Fibroblast of skin of left biceps (primary cell): ENCODE data around the gene SMC6.

Source experiments
- DNase-seq, 2 experiments: peaks; one replicate each; pipeline ENCODE4 v3.0.0-alpha.2; 2013; ENCODE audit warnings: low read depth in 2 of 2

The SMC6 gene

DNA sequence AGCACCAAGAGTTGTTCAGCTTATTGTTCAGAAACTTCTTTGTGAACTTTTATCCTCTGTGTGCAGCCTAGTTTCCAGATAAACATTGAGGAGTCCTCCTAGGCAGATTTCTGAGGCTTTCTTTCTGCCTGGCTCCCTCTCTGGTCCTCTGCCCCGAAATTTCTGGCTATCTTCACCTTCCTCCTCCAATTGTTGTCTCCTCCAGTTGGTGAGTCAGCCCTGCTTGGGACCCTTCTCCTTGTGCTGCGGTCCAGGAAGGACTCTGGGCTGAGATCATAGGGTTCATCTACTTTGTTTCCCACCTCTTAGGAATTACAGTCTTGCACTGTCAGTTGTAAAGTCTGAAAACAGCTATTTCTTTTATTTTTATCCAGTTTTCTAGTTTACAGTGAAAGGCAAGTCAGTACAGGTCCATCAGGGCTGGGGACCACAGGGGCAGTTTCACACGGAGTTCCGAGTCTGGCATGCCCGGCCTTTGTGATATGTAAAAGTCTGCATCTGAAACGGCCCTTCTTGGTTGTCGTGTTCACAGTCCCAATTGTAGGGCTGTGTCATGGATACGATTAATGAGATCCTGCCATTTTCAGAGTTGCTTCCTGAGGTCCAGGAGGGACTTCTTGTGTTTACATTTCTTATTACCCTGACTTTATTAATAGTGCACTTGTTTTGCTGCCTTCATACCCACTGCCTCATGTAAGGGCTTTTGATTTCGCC lies 100.8 kb downstream of the SMC6 start:
- no peak for DNase-seq

DNA sequence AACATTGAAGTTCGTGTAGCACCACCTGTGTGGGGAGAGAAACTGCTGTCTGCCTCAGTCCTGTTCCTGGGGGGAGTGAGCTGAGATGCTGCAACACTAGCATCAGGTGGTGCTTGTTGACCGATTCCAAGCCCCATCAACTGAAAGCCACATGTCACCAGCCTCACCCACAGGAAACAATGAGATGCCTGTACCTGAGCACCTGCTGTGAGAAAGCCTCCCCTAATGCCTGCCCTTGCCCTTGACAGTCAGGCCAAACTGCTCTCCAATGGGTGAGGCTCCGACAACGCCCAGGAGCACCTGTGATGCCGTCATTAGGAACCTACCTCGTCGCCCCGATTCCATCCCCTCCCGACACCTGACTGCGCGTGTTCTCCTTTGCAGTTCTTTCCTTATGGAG lies 104.6 kb downstream of the SMC6 start:
- no peak for DNase-seq

DNA sequence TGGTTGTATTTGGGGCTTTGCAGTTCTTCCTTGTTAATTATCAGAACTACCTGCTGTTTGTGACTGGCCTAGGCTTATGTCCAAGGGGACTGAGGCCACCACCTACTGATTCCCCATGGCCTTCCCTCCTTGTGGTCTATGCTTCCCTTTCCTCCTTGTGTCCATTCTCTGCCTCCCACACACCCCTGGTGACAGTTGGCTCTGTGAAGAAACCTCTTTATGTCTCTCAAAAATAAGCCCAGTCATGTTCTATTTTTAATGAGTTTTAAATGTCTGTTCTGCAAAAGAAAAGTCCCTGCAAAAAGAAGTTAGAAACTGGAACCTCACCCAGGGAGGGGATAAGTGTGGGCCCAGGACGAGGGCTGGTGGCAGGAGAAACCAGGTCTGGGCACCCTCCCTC lies 105.0 kb downstream of the SMC6 start:
- DNase-seq = no peak

DNA sequence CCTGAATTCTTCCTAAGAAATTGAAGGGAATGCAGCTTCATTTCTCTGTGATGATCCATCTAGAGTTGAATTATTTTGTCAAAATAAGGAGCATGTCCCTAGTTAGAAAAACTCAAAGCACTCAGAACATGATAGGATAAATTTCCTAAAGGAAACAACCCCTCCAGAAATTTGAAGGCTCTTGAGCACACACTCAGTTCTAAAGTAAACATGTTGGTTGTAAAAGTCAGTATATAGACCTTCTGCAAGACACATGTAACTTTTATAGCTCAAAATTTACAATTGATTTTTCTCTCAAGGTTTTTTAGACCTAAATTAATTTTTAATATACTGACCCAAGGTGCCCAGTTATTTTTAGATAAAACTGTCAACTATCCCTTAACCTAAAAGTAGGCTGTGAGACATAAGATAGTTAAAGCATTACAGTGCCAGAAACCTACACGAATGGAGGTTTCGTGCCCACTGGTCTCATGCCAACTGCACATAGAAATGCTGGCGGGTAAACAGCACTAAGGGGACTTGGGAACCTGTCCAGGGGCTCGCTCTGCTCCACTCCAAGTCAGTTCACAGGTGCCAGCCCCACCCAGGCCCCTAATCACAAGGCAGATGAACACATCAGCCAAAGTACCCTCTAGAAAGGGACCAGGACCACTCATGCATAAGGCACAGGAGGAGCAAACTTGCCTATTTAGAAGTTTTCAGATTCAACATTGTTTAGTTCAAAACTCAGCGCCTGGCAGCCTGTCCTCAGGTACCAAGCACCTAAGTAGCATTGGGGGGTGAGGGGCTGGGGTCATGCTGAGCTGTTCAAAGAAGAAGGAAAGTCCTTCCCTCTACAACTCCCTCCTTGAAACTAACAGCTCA lies 106.5 kb downstream of the SMC6 start:
- no peak for DNase-seq

DNA sequence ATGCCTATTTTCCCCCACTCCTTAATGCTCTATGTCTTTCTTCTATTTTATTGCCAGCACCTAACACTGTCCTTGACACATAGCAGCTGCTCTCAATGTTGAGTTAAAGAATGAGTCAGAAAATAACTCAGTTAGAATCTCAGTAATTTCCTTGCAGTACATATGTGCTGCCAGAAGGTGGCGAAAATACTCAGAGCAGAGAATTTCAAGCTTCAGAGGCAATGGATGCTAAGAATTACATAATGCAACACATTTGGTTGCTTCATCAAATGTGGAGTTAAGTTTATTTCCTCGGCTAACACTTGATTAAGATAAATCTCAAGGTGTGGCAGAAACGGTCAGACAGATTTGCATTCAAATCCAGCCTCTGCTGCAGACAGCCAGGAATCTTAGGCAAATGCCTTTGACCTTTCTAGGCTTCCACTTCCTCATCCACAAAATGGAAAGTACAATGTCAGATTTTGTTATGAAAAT lies 107.5 kb downstream of the SMC6 start:
- DNase-seq = peak; percentile 64 to 67

DNA sequence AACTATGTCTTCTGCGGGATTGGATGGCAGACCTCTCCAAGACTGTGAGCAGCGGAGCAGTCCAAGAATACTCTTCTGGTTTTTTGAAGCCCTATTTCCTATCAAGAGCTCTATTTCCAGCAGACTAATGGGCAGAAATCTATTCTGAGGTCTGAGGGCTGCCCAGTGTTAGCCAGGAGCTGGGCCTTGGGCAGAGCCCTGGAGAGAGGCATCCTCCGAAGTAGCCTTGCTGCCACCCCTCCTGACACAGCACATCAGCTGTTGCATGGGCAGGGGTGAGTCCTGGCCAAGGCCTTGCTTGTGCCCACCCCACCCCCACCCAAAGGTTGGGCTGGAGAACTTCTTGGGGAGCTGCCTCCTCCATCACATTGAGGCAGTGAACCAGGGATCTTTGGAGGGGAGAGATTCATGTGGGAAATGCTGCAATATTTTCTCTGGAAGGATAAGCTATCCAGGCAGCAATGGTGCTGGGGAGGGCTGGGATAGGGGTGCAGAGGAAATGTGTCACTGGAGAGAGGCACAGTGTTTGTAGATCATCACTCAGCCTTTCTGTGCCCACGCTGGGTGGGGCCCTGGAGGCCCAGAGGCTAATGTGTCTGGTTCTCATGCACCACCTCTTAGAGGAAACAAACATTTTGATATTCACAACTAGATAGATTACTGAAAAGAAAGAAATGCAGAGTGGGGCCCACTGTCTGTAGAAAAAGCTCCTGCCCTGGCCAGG lies 108.5 kb downstream of the SMC6 start:
- no peak for DNase-seq

DNA sequence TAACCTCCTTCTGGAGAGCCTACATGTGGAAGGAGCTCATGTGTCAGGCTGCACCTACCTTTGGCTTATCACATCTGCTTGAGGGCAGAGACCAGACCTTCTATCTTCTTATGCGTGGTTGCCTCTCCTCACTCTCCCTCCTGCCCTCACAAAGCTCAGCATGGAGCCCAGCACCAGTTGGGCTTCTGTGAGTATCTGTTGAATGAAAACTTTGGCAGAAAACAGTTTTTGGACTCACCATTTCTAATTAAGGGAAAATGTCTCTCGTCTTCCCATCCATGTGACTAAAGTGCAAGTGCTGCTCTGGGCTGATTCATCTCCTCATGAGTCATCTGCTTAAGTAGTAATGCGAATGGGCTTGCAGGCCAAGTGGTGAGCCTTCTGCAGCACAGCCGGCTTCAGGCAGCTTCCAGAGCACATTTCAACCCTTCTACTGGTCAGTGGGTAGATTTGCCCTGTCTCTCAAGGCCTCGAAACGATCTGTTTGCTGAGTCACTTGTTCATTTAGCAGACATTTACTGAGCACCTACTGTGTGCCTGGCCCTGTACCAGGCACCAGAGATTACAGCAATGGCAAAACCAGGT lies 110.5 kb downstream of the SMC6 start:
- peak; percentile 68 to 78 for DNase-seq

DNA sequence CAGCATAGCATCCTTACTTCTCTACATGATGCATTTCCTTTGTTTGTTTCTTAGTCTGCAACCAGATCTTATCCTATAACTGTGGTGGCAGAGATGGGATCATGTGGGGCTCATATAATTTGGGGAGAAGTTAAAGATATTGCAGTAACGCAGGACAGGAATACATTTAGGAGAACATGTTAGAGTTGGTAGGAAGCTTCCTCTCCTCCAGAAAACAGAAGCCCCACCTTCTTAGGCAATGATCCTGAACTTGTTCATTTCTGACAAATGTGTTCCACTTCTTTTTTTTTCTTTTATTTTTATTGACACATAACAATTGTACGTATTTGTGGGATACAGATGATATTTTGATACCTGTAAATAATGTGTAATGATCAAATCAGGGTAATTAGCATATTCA lies 113.2 kb downstream of the SMC6 start:
- DNase-seq = no peak

DNA sequence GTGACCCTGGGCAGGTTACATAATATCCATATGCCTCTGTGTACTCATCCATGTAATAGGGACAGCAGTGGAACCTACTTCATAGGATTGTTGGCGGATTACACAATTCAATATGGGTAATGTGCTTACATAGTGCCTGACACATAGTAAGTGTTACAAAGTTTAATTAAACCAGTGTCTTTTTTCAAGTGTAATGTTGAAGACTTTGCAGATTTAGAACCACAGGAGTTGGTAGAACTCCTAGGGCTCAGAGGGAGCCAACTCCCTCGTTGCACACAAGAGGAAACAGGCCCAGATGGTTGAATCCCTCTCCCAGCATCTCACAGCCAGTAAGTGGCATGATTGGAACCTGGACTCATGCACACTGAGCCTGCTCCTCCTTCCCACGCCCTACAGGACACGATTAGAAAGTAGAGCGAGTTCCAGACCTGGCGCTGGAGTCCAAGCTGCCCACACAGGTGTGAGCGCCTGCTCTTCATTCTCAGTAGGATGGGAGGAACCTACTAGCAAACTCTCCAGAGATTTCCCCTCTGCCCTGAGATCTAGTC lies 115.3 kb downstream of the SMC6 start:
- no peak for DNase-seq

DNA sequence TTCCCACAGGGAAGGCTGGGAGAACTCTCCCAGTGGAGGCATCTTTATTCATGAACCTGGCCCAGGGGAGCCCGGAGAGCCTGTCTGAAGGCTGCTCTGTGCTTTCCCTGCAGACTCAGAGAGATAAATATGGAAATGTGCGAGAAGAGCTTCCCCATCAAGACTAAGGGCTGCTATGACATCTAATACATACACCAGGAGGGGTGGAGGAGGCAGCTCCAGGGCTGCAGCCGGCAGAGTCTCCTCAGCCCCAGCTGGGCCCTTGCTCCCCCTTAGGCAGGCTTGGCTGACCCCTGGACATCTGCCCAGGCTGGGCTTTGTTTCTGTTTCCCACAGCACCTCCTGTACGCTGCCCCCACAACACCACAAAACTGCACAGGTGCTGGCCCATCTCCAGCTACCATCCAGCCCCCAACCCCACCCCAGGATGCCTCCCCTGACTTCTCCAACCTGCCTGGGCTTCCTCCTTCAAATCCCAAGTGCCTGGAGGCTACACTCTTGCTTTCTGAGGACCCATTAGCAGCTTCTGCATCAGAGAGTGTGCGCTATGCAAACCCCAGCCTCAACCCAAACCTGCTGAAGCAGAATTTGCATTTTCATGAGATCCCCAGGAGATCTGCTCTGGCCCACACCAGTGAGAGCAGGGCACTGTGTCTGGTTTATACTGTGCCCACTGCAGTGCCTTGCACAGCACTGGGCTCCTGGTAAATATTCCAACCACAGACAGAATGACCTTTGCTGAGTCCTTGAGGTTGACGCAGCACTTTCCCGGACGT lies 116.3 kb downstream of the SMC6 start:
- no peak for DNase-seq

DNA sequence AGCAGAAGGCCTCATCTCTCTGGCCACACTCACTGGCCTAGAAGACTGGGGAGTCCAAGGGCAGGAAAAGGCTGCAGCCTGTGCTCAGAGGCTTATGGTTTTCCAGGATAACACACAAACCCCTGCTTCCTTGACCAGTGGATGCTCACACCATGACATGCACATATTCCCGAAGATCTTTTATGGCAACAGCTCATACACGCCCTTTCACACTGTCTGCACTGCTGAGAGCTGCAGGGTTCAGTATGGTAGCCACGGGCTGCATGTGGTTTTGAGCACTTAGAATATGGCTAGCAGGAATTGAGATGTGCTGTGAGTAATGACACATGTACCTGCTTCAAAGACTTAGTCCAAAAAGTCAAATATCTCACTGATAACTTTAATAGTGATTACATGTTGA lies 117.4 kb downstream of the SMC6 start:
- DNase-seq = no peak

DNA sequence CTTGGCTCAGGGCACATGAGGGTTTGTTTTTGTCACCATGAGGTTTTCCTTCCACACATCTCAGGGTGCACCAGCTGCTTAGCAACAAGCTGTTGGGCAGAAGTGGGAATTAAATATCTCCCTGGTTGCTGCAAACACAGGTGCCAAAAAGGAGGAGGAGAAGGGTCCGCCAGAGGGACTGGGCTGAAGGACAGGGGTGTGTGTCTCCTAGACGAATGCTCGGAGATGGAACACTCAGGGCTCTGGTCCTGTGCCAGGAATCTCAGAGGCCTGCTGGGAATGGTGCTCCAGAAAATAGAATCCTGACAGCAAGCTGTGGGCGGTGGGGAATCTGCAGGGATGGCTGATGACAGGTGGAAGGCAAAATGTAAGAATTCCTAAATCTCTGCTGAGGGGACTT lies 118.6 kb downstream of the SMC6 start:
- DNase-seq = no peak

DNA sequence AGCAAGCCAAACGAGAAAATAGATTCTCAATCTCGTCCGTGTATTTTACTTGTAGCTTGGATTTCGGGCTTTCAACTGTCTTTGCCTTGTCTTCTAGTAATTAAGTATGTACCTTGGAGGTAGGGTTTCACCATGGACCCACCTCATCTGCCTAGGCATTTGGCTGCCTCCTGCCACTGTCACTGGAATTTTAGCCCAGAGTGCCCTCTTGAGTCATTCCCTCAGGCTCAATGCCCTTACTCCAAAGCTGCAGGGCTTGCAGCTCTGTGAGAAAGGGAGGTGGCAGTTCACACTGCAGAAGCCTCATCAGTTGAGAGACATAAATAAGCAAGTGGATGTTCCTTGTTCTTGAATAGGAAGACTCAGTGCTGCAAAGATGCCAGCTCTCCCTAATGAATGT lies 123.5 kb downstream of the SMC6 start:
- DNase-seq = no peak

DNA sequence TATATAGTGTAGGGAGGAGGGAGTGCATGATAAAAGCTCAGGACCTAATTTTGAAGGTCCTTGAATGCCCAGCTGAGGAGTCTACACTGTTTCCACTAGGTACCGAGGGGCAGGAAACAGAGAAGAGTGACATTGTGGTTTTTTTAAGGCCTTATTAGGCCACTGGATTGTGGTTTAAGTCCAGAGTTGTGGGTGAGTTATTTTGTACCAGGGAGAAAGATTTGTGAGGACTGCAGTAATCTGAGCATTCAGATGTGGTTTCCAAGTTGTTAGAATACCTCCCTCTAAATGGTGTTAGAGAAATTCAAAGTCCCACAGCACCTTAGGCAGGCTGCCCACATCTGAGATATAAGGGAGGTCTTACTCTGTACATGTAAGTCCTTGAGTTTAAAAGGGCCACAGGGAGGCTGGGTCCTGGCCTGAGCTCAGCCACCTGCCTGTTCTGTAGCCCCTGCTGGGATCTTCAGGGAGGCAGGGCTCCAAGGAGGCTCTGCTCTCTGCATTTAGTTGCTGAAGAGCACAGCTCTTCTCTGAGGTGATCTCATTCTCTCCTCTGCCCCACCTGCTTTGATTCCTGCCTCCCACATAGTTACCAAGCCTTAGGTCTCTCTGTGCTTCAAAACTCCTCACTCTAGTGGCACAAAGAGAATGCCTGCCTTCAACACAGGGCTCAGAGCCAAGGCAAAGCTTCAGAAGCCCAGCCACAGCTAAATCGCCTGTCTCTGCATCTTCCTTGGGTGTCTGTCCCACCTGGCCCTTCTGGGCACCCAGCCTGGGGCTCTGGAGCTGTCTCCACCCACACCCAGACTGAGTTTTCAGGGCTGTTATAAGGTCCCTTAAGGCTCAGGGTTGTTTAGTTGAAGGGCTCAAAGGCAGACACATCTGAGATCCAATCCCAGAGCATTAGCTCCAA lies 125.0 kb downstream of the SMC6 start:
- no peak for DNase-seq

DNA sequence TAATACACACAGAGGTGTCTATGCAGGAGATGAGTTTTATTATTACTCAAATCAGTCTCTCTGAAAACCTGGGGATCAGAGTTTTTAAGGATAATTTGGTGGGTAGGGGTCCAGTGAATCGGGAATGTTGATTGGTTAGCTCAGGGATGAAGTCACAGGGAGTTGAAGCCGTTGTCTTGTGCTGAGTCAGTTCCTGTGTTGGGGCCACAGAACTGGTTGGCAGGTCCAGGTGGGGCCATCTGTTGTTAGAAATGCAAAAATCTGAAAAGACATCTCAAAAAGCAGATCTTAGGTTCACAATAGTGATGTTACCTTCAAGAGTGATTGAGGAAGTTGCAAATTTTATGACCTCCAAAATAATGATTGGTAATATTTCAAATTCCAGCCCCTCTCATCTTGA lies 126.2 kb downstream of the SMC6 start:
- no peak for DNase-seq

DNA sequence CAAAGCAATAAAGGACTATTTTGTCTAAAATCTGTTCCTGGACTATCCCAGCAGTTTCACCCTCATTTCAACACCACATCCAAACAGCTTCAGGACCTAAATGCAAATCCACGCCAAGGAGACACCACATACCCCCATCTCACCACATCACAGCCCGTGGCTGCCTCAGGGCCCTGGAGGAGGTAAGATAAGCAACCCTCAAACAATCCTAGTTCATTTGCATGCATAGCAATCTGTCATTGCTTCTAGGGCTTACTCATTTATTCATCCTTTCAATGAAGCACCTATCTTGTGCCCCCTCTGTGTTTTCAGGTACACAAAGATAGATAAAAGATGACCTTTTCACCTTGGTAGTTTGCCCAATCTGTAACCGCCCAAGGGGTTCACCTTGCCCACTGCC lies 126.6 kb downstream of the SMC6 start:
- no peak for DNase-seq

DNA sequence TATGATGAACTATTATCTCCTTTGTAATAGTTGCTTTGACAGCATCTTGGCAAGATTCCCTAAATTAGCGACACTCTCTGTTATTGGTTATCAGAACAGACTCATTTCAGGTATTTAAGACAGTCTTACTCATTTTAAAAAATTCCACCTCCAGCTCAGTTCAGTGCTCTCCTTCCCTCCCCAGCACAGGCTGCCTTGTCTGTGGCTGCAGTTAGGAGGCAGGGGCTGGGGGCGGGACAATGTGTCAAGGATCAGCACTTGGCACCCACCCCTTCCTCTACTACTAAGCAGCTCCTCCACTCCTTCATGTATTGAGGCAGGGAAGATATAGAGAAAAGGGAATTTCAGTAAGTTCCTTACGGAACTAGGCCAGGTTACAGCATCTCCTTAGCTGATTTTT lies 128.2 kb downstream of the SMC6 start:
- DNase-seq = no peak

DNA sequence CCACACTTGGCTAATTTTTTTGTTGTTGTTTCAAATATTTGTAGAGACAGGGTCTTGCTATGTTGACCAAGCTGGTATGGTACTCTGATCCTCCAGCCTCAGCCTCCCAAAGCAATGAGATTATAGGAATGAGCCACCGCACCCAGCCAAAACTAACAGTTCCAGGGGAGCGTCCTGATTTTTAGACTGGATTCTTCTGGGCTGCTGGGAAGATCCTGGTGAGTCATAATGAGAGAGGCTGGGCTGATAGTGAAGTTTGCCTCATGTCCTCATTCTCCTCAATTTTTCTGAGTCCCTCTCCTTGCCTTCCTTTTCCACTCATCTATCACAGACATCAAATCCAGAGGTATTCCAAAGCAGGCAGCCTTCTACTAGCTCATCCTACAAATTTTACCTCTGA lies 131.8 kb downstream of the SMC6 start:
- DNase-seq = peak in 1 of 2 experiments; percentile 20

DNA sequence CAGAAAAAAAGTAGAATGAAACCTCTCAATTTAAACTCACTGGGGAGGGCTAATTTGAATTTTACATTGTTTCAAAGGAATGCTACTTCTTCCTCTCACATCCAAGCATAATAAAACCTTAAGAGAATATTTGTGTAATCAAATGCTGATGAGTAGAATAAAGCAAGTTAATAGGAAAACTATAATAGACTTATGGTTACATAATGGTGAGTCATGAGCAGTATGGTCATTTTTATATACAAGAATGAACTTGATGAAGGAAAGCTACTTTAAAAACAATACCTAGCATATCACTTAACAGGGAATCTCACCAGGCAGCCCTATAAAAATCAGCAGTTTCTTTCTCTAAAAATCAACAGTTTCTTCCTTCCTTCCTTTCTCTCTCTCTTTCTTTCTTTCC lies 132.8 kb downstream of the SMC6 start:
- peak in 1 of 2 experiments; percentile 12 for DNase-seq

DNA sequence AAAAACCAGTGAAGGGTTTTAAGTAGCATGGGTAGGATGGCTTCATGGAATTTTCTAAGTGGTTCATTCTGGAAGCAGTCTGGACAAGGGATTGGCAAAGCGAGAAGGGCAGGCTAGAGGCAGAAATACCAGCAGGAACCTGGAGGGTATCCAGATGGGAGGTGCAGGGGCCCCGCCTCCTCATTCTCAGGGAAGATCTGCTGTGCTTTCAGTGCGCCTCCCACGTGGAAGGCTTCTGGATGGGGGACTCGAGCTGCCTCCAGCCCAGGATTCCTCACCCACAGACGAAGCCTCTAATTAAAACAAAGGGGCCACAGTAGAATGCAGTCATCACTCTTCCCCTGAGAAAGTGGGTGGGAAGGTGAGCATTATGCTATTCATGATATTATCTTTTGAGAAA lies 133.3 kb downstream of the SMC6 start:
- DNase-seq = no peak
